Measurements from ENCODE around the gene UBE2D2.

UBE2D2 gene

GRCh38 chr5:139663207-139664085 lies 102.3 kb downstream of the UBE2D2 start:
- DNase-seq = no peak

- DNase-seq = no peak
Measured at GRCh38 chr5:139664086-139664693, 103.1 kb downstream of the UBE2D2 start.

DNA sequence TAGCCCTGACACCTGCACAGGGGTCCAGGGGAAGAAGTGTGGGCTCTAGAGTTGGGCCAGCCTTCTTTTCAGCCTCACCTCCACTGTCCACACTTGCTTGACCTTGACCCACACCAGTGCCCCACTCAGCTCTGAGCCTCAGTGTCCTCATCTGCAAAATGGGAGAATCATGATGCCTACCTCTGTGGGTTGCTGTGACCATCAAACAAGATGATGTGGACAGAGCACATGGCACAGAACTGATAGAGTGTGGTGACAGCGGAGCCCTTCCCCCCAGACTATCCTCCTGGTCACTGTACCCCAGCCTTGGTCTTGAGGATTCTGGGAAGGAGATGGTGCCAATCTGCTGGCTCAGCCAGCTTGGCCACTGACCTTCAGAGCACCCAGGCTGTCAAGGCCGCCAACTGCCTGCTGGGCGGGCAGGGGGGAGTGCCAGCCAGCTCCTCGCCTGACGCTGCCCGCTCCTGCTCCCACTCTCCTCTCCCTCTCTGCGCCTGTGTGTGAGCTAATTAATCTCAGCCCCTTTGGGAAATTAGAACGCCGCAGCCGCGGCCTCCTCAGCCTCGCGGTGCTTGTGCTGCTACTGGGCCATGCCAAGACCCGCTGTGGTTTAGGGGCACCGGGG lies 103.7 kb downstream of the UBE2D2 start:
- DNase-seq = no peak

- DNase-seq = no peak
Measured at GRCh38 chr5:139665626-139666025, 104.5 kb downstream of the UBE2D2 start.

DNA sequence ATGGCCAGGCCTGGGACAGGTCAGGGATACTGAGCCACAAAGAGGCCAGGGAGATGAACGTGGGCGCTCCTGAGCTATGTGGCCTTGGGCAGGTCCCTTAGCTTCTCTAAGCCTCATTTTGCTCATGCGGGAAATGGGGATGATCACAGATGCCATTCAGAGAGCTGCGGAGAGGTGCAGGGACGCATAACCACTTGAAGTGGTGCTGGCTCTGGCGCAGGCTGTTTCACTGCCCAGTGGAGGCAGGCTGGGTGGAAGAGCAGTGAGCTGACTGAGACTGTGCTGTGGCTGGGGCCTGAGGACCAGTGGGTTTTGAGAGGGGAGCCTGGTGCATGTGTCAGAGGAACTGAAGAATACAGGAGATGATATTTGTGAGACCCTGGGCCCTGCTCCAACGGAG lies 105.4 kb downstream of the UBE2D2 start:
- DNase-seq = no peak

GRCh38 chr5:139667001-139667729 lies 106.0 kb downstream of the UBE2D2 start:
- DNase-seq = no peak

- no peak for DNase-seq
Measured at GRCh38 chr5:139667730-139668063, 106.6 kb downstream of the UBE2D2 start.

DNA sequence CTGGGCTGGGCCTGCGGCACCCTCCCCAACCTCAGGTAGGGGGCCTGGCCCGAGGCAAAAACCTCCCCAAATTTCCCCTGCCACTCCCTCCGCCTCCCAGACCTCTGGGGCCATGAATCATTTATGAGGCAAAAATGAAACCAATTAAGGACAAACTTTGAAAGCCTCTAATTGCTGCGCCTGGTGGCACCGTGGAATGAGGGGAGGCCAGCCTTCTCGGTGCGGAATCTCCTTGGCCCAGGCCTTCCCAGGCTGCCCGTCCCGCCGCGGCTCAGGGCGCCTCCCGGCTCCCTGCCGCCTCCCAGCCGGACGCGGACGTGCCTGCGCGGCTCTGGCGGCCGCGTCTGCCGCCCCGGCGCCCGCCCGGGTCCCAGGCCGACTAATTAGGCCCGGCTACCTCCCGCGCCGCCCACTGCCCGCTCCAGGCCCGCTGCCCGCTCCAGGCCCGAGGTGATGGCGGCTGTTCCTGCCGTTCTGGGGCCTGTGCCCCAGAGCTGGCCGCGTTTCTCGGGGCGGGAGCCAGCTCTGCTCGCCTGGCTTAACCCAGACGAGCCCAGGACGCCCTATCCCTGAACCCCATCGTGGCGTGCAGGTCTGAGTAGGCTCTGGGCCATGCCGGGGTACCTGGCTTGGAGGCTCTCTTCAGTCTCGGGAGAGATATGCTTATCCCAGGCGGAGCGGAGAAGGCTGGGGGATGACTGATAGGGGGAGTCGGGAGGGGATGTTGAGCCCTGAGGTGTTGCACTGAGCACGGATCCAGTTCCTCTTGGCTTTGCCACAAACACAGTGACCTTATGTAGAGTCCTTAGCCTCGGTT lies 107.1 kb downstream of the UBE2D2 start:
- DNase-seq = no peak

- no peak for DNase-seq
Measured at GRCh38 chr5:139668924-139669661, 108.0 kb downstream of the UBE2D2 start.

GRCh38 chr5:139669662-139670368 lies 108.7 kb downstream of the UBE2D2 start:
- no peak for DNase-seq

DNA sequence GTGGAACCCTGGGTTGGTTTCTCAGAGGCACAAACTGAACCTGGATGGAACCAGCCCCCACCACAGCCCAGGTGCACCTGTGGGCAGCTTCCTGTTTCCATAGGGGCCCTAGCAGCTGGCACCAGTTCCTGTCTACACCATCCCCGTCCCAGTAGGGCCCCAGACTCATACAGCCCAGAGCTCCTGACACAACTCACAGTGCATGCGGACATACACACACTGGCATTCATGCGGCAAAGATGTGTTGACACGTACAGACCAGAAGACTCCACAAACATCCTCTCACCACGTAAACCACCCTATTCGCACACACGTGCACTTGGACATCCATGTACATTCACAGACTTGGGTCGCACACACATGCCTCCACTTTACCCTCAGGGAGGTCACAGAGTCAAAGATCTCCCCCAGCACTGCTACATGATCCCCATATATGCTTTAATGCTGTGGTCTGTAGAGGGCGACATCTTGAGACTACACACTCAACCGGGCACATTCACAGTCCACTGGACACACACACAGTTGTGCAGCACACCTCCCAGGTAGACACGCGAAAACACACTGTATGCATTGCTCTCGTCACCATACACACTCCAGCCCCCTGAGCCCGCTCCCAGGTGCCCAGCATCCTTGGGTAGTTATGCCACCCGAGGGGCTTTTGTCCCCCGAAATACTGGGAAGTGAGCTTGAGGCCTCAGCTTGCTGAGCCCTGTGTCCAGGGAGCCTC lies 109.4 kb downstream of the UBE2D2 start:
- DNase-seq = no peak

GRCh38 chr5:139671096-139671841 lies 110.1 kb downstream of the UBE2D2 start:
- no peak for DNase-seq

DNA sequence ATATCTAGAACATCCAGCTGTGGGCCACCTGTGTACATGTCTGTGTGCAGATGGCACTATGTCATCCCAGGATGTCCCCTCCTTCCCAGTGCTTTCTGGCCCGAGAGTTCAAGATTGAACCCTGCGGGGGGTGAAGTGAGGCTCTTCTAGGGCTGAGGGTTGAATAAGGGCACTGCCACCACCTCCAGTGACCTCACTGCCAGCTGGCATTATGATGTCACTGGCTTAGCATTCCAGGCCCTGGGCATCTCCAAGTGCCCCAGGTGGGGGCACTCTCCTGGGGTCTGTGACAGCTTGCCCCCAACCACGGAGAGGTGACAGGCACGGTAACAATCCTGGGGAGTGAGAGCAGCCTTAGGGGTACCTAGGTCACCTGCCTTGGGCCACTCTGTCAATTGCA lies 114.1 kb downstream of the UBE2D2 start:
- no peak for DNase-seq

- no peak for DNase-seq
Measured at GRCh38 chr5:139675825-139676224, 114.7 kb downstream of the UBE2D2 start.

DNA sequence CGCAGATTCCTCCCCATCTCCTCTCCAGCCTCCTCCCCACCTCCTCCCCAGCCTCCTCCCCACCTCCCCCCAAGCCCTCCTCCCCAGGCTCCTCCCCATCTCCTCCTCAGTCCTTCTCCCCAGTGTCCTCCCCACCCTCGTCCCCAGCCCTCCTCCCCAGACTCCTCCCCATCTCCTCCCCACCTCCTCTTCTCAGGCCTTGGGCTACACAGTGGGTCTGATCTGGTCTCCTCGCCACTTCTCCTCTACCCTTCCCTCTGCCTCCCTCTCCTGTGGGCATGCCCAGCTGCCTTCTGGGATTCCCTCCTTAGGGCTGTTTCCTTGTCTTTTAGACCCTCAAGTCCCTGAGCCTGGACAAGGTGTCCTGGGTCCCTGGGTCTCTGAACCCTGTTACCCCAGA lies 115.3 kb downstream of the UBE2D2 start:
- DNase-seq = no peak

- DNase-seq = no peak
Measured at GRCh38 chr5:139676951-139677735, 116.0 kb downstream of the UBE2D2 start.

Measured in DMS79 (cell line).